ENCODE results near the gene API5. TPM values are rescaled to one million over a fixed set of nuclear protein-coding genes. Genes with fewer than 3 reads are reported as not detected.

The API5 gene
- total and polyA plus RNA-seq, 10 of the 15 experiments (the other 5 are each of a cell fraction or from before 2014, with no cell fraction given), result 52.0 to 193 (median 106) TPM

DNA sequence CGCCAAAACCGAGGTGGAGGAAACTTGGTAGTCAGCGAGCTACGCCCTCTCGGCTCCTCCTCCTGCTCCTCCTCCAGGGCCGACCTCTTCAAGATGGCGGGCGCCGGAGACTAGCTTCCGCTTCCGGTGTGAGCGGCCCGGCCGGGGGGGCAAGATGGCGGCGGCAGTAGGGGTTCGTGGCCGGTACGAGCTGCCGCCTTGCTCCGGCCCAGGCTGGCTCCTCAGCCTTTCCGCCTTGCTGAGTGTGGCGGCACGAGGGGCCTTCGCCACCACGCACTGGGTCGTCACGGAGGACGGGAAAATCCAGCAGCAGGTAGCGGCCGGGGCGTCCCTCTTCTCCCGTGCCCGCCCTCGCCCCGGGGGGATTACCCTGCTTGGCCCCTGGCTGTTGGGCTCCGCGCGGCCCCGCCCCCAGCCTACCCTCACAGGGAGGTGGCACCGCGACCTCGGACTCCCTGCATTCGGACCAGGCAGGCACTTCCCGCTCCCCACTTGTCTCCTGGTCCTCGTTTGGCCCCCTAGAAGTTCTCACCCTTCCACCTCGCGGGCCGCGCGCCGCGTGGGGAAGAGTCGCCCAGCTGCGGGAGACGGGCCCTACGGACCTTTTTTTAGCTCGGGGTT is 47.1 kb downstream of the API5 start, which contains the start of gene TTC17:
Gene TTC17 (plus strand): TSS at position 120 of the 621 bp plus-strand sequence. CDS start 35 bp downstream, at position 155.
- peak within 1 kb of the TSS; percentile 78 for H3K4me2 ChIP-seq (ENCODE audit: control insufficient read depth, insufficient read depth)
- H3K4me3 ChIP-seq, result peak within 1 kb of the TSS; percentile 62
- peaks cover 6% of the 10 kb centered on the region; the same call in 1 of the 2 replicates for H3K4me1 ChIP-seq (ENCODE audit: control insufficient read depth, insufficient read depth, low read length)
- peak; percentile 62 for FAIRE-seq
- H4K20me1 ChIP-seq (ENCODE audit: control insufficient read depth, insufficient read depth), result no peaks in the 10 kb centered on the region
- no peaks in the 10 kb centered on the region for H3K27me3 ChIP-seq (replicated peaks in 1 of 2; ENCODE audit: control insufficient read depth in 2 of 2, insufficient read depth in 2 of 2, low read length in 1 of 2)
- ChIA-PET CTCF (interaction anchor here (0.7 to 4.3 kb wide), 9 partner anchors 8 to 75 kb away, joined by 3 to 26 read pairs (median 4); partner anchors contain the start of gene API5), RAD21 (ENCODE audit: unreplicated experiment) (interaction anchor here (1.2 to 2.8 kb wide), 3 partner anchors 8 to 46 kb away, joined by 3 to 17 read pairs (median 4); partner anchors contain the start of gene API5), SMC1A (ENCODE audit: uncharacterized antibody, unreplicated experiment) (interaction anchor here (0.8 to 2.1 kb wide), 15 partner anchors 8 to 508 kb away, joined by 3 to 9 read pairs (median 3); no protein-coding TSS in a partner anchor), POLR2A (interaction anchor here (0.7 to 2.5 kb wide), 6 partner anchors 9 to 324 kb away, joined by 3 to 19 read pairs (median 6); partner anchors contain the start of genes API5 and HSD17B12)
- ATAC-seq, result peak; percentile 96
- WGBS (ENCODE audit: insufficient coverage, insufficient replicate concordance, low lambda C conversion rate, missing lambda C conversion rate), result under 1% methylated on average over 51 of the region's 58 CpGs
- peak; percentile 67 for DNase-seq (ENCODE audit: low read depth, low spot score)
- intact Hi-C loops (cut with micrococcal nuclease; ENCODE audit: unreplicated experiment), result loop anchor here (2.0 kb wide), 1 partner anchor 46 kb away; no protein-coding TSS in a partner anchor
- H2AFZ ChIP-seq (ENCODE audit: control insufficient read depth, low read depth, low read length), result peak within 1 kb of the TSS; percentile 89
- H3K36me3 ChIP-seq (ENCODE audit: control insufficient read depth in 2 of 2, insufficient read depth in 2 of 2, low read length in 1 of 2), result no peaks in the 10 kb centered on the region
- peak within 1 kb of the TSS; percentile 96 for H3K27ac ChIP-seq (ENCODE audit: control insufficient read depth, insufficient read depth)
- peak within 1 kb of the TSS; percentile 96 for H3K9ac ChIP-seq (ENCODE audit: control insufficient read depth, insufficient read depth, low read length)
- peaks cover 49% of the 10 kb centered on the region for H3K79me2 ChIP-seq (ENCODE audit: control insufficient read depth, insufficient read depth, low read length)
- in situ Hi-C loops (cut with MboI), result loop anchor here (25.0 kb wide), 1 partner anchor 1228 kb away; no protein-coding TSS in a partner anchor
- no TSS peak for BruUV-seq (replicated peaks)
- no peaks in the 10 kb centered on the region for H3K9me3 ChIP-seq (replicated peaks; ENCODE audit: control insufficient read depth, insufficient read depth, low read length)
- TF ChIP-seq, protein P1, sequence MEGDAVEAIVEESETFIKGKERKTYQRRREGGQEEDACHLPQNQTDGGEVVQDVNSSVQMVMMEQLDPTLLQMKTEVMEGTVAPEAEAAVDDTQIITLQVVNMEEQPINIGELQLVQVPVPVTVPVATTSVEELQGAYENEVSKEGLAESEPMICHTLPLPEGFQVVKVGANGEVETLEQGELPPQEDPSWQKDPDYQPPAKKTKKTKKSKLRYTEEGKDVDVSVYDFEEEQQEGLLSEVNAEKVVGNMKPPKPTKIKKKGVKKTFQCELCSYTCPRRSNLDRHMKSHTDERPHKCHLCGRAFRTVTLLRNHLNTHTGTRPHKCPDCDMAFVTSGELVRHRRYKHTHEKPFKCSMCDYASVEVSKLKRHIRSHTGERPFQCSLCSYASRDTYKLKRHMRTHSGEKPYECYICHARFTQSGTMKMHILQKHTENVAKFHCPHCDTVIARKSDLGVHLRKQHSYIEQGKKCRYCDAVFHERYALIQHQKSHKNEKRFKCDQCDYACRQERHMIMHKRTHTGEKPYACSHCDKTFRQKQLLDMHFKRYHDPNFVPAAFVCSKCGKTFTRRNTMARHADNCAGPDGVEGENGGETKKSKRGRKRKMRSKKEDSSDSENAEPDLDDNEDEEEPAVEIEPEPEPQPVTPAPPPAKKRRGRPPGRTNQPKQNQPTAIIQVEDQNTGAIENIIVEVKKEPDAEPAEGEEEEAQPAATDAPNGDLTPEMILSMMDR (IDR thresholded peaks at IDR 0.05 in 2 of 3, conservative IDR thresholded peaks at IDR 0.05 in 1 of 3; ENCODE audit: control insufficient read depth in 2 of 3, extremely low read depth in 1 of 3, insufficient read depth in 1 of 3, low read depth in 3 of 3, low read length in 3 of 3), result no peak
- peak in 1 of 2 experiments; percentile 16; a peak in 1 of 3 replicates for TF ChIP-seq EGR1 (IDR thresholded peaks at IDR 0.05; ENCODE audit: borderline replicate concordance in 1 of 2, low read depth in 2 of 2, low read length in 2 of 2)
- peak; percentile 81 for TF ChIP-seq SMAD5 (IDR thresholded peaks at IDR 0.05; ENCODE audit: low read depth)
- peak; percentile 22; the same call in 1 of the 2 replicates for TF ChIP-seq FOXK2 (IDR thresholded peaks at IDR 0.05)
- no peak; the same call in 1 of the 2 replicates for TF ChIP-seq RB1 (IDR thresholded peaks at IDR 0.05; ENCODE audit: borderline replicate concordance)
- TF ChIP-seq BHLHE40 (IDR thresholded peaks at IDR 0.05; ENCODE audit: borderline replicate concordance in 1 of 2, low read depth in 2 of 2, low read length in 1 of 2), result peak in 1 of 2 experiments; percentile 84; a peak in 2 of 4 replicates
- TF ChIP-seq, protein P2, sequence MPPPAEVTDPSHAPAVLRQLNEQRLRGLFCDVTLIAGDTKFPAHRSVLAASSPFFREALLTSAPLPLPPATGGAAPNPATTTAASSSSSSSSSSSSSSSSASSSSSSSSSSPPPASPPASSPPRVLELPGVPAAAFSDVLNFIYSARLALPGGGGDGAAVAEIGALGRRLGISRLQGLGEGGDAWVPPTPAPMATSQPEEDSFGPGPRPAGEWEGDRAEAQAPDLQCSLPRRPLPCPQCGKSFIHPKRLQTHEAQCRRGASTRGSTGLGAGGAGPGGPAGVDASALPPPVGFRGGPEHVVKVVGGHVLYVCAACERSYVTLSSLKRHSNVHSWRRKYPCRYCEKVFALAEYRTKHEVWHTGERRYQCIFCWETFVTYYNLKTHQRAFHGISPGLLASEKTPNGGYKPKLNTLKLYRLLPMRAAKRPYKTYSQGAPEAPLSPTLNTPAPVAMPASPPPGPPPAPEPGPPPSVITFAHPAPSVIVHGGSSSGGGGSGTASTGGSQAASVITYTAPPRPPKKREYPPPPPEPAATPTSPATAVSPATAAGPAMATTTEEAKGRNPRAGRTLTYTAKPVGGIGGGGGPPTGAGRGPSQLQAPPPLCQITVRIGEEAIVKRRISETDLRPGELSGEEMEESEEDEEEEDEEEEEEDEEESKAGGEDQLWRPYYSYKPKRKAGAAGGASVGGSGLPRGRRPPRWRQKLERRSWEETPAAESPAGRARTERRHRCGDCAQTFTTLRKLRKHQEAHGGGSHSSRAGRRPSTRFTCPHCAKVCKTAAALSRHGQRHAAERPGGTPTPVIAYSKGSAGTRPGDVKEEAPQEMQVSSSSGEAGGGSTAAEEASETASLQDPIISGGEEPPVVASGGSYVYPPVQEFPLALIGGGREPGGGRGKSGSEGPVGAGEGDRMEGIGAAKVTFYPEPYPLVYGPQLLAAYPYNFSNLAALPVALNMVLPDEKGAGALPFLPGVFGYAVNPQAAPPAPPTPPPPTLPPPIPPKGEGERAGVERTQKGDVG (CRISPR knock-in tag; IDR thresholded peaks at IDR 0.05), result no peak
- peak; percentile 84 for TF ChIP-seq TARDBP (IDR thresholded peaks at IDR 0.05; ENCODE audit: borderline replicate concordance)
- TF ChIP-seq YY1 (IDR thresholded peaks at IDR 0.05; ENCODE audit: low read depth, low read length), result peak; percentile 100
- TF ChIP-seq TCF12 (IDR thresholded peaks at IDR 0.05; ENCODE audit: low read depth, low read length), result peak; percentile 46; the same call in 1 of the 2 replicates
- TF ChIP-seq, protein P3, sequence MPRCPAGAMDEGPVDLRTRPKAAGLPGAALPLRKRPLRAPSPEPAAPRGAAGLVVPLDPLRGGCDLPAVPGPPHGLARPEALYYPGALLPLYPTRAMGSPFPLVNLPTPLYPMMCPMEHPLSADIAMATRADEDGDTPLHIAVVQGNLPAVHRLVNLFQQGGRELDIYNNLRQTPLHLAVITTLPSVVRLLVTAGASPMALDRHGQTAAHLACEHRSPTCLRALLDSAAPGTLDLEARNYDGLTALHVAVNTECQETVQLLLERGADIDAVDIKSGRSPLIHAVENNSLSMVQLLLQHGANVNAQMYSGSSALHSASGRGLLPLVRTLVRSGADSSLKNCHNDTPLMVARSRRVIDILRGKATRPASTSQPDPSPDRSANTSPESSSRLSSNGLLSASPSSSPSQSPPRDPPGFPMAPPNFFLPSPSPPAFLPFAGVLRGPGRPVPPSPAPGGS (IDR thresholded peaks at IDR 0.05; ENCODE audit: borderline replicate concordance, insufficient read depth, low read depth, low read length, poor library complexity, severe bottlenecking), result no peak
- no peak for TF ChIP-seq FOS (IDR thresholded peaks at IDR 0.05; ENCODE audit: borderline replicate concordance, extremely low read depth, insufficient read length)
- peak; percentile 89 for TF ChIP-seq GATAD2B (conservative IDR thresholded peaks at IDR 0.05; ENCODE audit: low read depth)
